WTC11 (cell line): Measurements from ENCODE around the gene HDHD5. TPM values are rescaled to one million over a fixed set of nuclear protein-coding genes. Genes with fewer than 3 reads are reported as not detected.

Experiments
- ATAC-seq: fragments of 200-7000 bp; cut with Tn5 transposase; 2 replicates; pipeline ENCODE4 v1.10.0; 2021; ENCODE audit warnings: mild to moderate bottlenecking, moderate library complexity
- CTCF ChIA-PET: fragments of 300-600 bp; sonication (Branson Sonifier 250); formaldehyde crosslinking; loops from one replicate; lab custom pipeline; 2021; ENCODE audit warnings: antibody characterized with exemption; lab: Charles Lee
- POLR2A ChIA-PET: fragments of 350-600 bp; sonication (Branson Sonifier 250); formaldehyde crosslinking; loops from one replicate; lab custom pipeline; 2021; ENCODE audit warnings: antibody characterized with exemption; lab: Charles Lee
- DNase-seq: peaks from one replicate; pipeline ENCODE4 v3.0.0; 2021; ENCODE audit warnings: low spot score
- H3K27ac Mint-ChIP-seq: 2 replicates; pipeline ENCODE4 v1.8.0; 2021; ENCODE audit warnings: mixed read lengths
- H3K27me3 Mint-ChIP-seq: 2 replicates; pipeline ENCODE4 v1.8.0; 2021; ENCODE audit warnings: low read depth, mild to moderate bottlenecking, moderate library complexity, mixed read lengths
- H3K36me3 Mint-ChIP-seq: 2 replicates; pipeline ENCODE4 v1.8.0; 2021; ENCODE audit warnings: mixed read lengths
- H3K4me1 Mint-ChIP-seq: 2 replicates; pipeline ENCODE4 v1.8.0; 2022; ENCODE audit warnings: mixed read lengths
- H3K4me3 Mint-ChIP-seq: 2 replicates; pipeline ENCODE4 v1.8.0; 2021; ENCODE audit warnings: mild to moderate bottlenecking, moderate library complexity, mixed read lengths
- H3K9me3 Mint-ChIP-seq: 2 replicates; pipeline ENCODE4 v1.8.0; 2021; ENCODE audit warnings: mixed read lengths
- E2F5 ChIP-seq: sonication (generic); formaldehyde crosslinking; IDR thresholded peaks from 2 replicates; pipeline ENCODE4 v1.8.1; 2022; ENCODE audit warnings: mild to moderate bottlenecking, moderate library complexity, missing genetic modification reagents
- ETV6 ChIP-seq: sonication (generic); formaldehyde crosslinking; IDR thresholded peaks from 2 replicates; pipeline ENCODE4 v1.8.1; 2022; ENCODE audit warnings: mild to moderate bottlenecking, missing genetic modification reagents
- FOXJ3 ChIP-seq: sonication (generic); formaldehyde crosslinking; IDR thresholded peaks from 2 replicates; pipeline ENCODE4 v1.9.0; 2021; ENCODE audit warnings: missing genetic modification reagents, mild to moderate bottlenecking, borderline replicate concordance
- GRHL2 ChIP-seq: fragments of 250-450 bp; sonication (Bioruptor Pico); IDR thresholded peaks from 2 replicates; pipeline ENCODE4 v1.8.0; 2022; ENCODE audit warnings: mild to moderate bottlenecking, moderate library complexity; ENCODE audit not compliant: insufficient replicate concordance, severe bottlenecking
- HMGA2 ChIP-seq: fragments of 250-450 bp; sonication (Bioruptor Pico); IDR thresholded peaks from 2 replicates; pipeline ENCODE4 v1.4.0; 2021; ENCODE audit warnings: mild to moderate bottlenecking, moderate library complexity
- KAT7 ChIP-seq: sonication (generic); formaldehyde crosslinking; IDR thresholded peaks from 2 replicates; pipeline ENCODE4 v1.8.1; 2023; ENCODE audit warnings: missing genetic modification reagents, mild to moderate bottlenecking, borderline replicate concordance
- NFATC4 ChIP-seq: fragments of 250-450 bp; sonication (Bioruptor Pico); IDR thresholded peaks from 2 replicates; pipeline ENCODE4 v1.9.0; 2021; ENCODE audit warnings: mild to moderate bottlenecking
- NR1H2 ChIP-seq: sonication (generic); formaldehyde crosslinking; IDR thresholded peaks from 2 replicates; pipeline ENCODE4 v1.9.0; 2021; ENCODE audit warnings: mild to moderate bottlenecking, moderate library complexity, missing genetic modification reagents
- RORB ChIP-seq: fragments of 250-450 bp; sonication (Bioruptor Pico); IDR thresholded peaks from 2 replicates; pipeline ENCODE4 v1.9.0; 2021; ENCODE audit warnings: mild to moderate bottlenecking
- TP53 ChIP-seq: sonication (generic); formaldehyde crosslinking; IDR thresholded peaks from 2 replicates; pipeline ENCODE4 v1.8.1; 2023; ENCODE audit warnings: mild to moderate bottlenecking, missing genetic modification reagents
- ZMAT4 ChIP-seq: fragments of 250-450 bp; sonication (Bioruptor Pico); IDR thresholded peaks from 2 replicates; pipeline ENCODE4 v1.9.0; 2021; ENCODE audit warnings: mild to moderate bottlenecking
- ZNF121 ChIP-seq: sonication (generic); formaldehyde crosslinking; IDR thresholded peaks from 2 replicates; pipeline ENCODE4 v1.8.0; 2023; ENCODE audit warnings: missing genetic modification reagents
- ZNF317 ChIP-seq: sonication (generic); formaldehyde crosslinking; IDR thresholded peaks from 2 replicates; pipeline ENCODE4 v1.8.1; 2023; ENCODE audit warnings: low read depth, mild to moderate bottlenecking, moderate library complexity, missing genetic modification reagents, borderline replicate concordance
- ZSCAN18 ChIP-seq: fragments of 250-450 bp; sonication (Bioruptor Pico); IDR thresholded peaks from 2 replicates; pipeline ENCODE4 v2.1.2; 2022; ENCODE audit warnings: mild to moderate bottlenecking, moderate library complexity
- total RNA-seq: library from RNA; stranded (reverse); gene quantifications from 3 replicates; pipeline ENCODE4 v1.2.3, GENCODE V29; 2021
- TF ChIP-seq, protein P1 (sequence below): sonication (generic); formaldehyde crosslinking; IDR thresholded peaks from 2 replicates; pipeline ENCODE4 v1.8.1; 2023; ENCODE audit warnings: mild to moderate bottlenecking, missing genetic modification reagents
- TF ChIP-seq, protein P2 (sequence below): sonication (generic); formaldehyde crosslinking; conservative IDR thresholded peaks from 2 replicates; pipeline ENCODE4 v1.8.1; 2023; ENCODE audit warnings: mild to moderate bottlenecking, low read depth, missing genetic modification reagents, moderate library complexity
- TF ChIP-seq, protein P3 (sequence below): sonication (generic); formaldehyde crosslinking; IDR thresholded peaks from 2 replicates; pipeline ENCODE4 v1.8.1; 2023; ENCODE audit warnings: mild to moderate bottlenecking, missing genetic modification reagents
- TF ChIP-seq, protein P4 (sequence below): sonication (generic); formaldehyde crosslinking; IDR thresholded peaks from 2 replicates; pipeline ENCODE4 v1.8.0; 2022; ENCODE audit warnings: mild to moderate bottlenecking, missing genetic modification reagents

Gene HDHD5
- total RNA-seq, 1 experiment from 2014 or later, result 84.0 TPM

GRCh38 chr22:17098379-17098819 is 60.7 kb downstream of the HDHD5 start:
- Mint-ChIP-seq H3K4me1 (no peaks in the 10 kb centered on the region), H3K27me3 (no peaks in the 10 kb centered on the region), H3K27ac (no peak overlapping the region), H3K36me3 (peaks cover 19% of the 10 kb centered on the region; the same call in 1 of the 2 replicates), H3K9me3 (no peaks in the 10 kb centered on the region), H3K4me3 (no peak overlapping the region)
- DNase-seq (no peak), ATAC-seq (no peak)
- ChIA-PET CTCF (interaction anchor here (0.8 to 2.6 kb wide), 2 partner anchors 33 to 73 kb away, joined by 3 to 7 read pairs; no protein-coding TSS in a partner anchor), POLR2A (interaction anchor here (0.5 kb wide), 1 partner anchor 70 kb away, joined by 3 read pairs; no protein-coding TSS in a partner anchor)
- TF ChIP-seq KAT7, result no peak
- TF ChIP-seq NFATC4, result no peak
- TF ChIP-seq, protein P1, sequence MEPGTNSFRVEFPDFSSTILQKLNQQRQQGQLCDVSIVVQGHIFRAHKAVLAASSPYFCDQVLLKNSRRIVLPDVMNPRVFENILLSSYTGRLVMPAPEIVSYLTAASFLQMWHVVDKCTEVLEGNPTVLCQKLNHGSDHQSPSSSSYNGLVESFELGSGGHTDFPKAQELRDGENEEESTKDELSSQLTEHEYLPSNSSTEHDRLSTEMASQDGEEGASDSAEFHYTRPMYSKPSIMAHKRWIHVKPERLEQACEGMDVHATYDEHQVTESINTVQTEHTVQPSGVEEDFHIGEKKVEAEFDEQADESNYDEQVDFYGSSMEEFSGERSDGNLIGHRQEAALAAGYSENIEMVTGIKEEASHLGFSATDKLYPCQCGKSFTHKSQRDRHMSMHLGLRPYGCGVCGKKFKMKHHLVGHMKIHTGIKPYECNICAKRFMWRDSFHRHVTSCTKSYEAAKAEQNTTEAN (CRISPR knock-in tag), result no peak
- TF ChIP-seq RORB (CRISPR knock-in tag), result no peak
- TF ChIP-seq, protein P2, sequence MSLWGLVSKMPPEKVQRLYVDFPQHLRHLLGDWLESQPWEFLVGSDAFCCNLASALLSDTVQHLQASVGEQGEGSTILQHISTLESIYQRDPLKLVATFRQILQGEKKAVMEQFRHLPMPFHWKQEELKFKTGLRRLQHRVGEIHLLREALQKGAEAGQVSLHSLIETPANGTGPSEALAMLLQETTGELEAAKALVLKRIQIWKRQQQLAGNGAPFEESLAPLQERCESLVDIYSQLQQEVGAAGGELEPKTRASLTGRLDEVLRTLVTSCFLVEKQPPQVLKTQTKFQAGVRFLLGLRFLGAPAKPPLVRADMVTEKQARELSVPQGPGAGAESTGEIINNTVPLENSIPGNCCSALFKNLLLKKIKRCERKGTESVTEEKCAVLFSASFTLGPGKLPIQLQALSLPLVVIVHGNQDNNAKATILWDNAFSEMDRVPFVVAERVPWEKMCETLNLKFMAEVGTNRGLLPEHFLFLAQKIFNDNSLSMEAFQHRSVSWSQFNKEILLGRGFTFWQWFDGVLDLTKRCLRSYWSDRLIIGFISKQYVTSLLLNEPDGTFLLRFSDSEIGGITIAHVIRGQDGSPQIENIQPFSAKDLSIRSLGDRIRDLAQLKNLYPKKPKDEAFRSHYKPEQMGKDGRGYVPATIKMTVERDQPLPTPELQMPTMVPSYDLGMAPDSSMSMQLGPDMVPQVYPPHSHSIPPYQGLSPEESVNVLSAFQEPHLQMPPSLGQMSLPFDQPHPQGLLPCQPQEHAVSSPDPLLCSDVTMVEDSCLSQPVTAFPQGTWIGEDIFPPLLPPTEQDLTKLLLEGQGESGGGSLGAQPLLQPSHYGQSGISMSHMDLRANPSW (CRISPR knock-in tag), result no peak
- no peak for TF ChIP-seq ZSCAN18 (CRISPR knock-in tag)

GRCh38 chr22:17097701-17098100 is 61.4 kb downstream of the HDHD5 start:
- POLR2A ChIA-PET, result interaction anchor here (0.5 kb wide), 1 partner anchor 70 kb away, joined by 3 read pairs; no protein-coding TSS in a partner anchor
- H3K36me3 Mint-ChIP-seq, result peaks cover 19% of the 10 kb centered on the region; the same call in 1 of the 2 replicates
- H3K27ac Mint-ChIP-seq, result no peak overlapping the region
- H3K27me3 Mint-ChIP-seq, result no peaks in the 10 kb centered on the region
- no peak for DNase-seq
- ATAC-seq, result no peak
- CTCF ChIA-PET, result interaction anchor here (1.2 to 3.4 kb wide), 4 partner anchors 9 to 74 kb away, joined by 4 to 27 read pairs (median 13); no protein-coding TSS in a partner anchor
- no peaks in the 10 kb centered on the region for H3K4me1 Mint-ChIP-seq
- no peaks in the 10 kb centered on the region for H3K9me3 Mint-ChIP-seq
- no peak overlapping the region for H3K4me3 Mint-ChIP-seq
- TF ChIP-seq E2F5 (CRISPR knock-in tag) (no peak), ETV6 (no peak), ZMAT4 (CRISPR knock-in tag) (no peak), GRHL2 (CRISPR knock-in tag) (no peak), FOXJ3 (no peak), ZNF317 (CRISPR knock-in tag) (no peak), TP53 (CRISPR knock-in tag) (no peak), ZNF121 (CRISPR knock-in tag) (no peak), HMGA2 (CRISPR knock-in tag) (no peak), NR1H2 (CRISPR knock-in tag) (no peak)
- TF ChIP-seq, protein P3, sequence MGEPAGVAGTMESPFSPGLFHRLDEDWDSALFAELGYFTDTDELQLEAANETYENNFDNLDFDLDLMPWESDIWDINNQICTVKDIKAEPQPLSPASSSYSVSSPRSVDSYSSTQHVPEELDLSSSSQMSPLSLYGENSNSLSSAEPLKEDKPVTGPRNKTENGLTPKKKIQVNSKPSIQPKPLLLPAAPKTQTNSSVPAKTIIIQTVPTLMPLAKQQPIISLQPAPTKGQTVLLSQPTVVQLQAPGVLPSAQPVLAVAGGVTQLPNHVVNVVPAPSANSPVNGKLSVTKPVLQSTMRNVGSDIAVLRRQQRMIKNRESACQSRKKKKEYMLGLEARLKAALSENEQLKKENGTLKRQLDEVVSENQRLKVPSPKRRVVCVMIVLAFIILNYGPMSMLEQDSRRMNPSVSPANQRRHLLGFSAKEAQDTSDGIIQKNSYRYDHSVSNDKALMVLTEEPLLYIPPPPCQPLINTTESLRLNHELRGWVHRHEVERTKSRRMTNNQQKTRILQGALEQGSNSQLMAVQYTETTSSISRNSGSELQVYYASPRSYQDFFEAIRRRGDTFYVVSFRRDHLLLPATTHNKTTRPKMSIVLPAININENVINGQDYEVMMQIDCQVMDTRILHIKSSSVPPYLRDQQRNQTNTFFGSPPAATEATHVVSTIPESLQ (CRISPR knock-in tag), result no peak
- TF ChIP-seq, protein P4, sequence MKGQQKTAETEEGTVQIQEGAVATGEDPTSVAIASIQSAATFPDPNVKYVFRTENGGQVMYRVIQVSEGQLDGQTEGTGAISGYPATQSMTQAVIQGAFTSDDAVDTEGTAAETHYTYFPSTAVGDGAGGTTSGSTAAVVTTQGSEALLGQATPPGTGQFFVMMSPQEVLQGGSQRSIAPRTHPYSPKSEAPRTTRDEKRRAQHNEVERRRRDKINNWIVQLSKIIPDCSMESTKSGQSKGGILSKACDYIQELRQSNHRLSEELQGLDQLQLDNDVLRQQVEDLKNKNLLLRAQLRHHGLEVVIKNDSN (CRISPR knock-in tag), result no peak
